Measurements from ENCODE around the gene FXR2.

FXR2 gene

DNA sequence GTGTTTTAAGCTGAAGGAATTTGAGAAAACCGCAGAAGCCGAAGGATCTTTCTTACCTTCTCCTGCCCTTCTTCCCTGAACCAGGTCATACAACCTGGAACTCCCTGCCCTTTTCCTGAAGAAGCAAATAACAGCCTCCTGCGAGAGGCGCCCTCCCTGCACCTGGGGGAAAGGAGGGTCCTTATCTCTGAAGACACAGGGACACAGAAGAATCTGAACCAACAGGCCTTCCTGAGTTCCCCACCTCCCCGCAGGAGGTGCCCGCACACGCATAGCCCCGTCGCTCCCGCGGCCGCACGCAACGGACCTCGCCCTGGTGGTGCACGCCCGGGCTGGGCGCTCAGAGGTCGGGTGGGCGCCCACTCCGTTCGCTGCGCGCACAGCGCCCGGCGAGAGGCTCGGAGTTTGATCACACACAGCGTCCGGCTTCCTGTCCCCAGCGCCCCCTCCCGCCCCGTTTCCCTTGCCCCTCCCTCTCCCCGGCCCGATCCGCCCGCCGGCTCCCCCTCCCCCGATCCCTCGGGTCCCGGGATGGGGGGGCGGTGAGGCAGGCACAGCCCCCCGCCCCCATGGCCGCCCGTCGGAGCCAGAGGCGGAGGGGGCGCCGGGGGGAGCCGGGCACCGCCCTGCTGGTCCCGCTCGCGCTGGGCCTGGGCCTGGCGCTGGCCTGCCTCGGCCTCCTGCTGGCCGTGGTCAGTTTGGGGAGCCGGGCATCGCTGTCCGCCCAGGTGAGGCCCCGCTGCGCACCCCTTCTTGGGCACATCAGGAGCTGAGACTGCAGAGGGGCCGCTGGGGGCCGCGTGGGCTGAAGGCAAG, 65.9 kb downstream of the FXR2 start, which contains the start of gene TNFSF12:
TSS of gene TNFSF12 (plus strand) at position 474 of the 816 bp plus-strand sequence. CDS start at position 570, 96 bp downstream.
- DNase-seq: peak in 7 of 14 donors; percentile 17 to 68 (median 59)

DNA sequence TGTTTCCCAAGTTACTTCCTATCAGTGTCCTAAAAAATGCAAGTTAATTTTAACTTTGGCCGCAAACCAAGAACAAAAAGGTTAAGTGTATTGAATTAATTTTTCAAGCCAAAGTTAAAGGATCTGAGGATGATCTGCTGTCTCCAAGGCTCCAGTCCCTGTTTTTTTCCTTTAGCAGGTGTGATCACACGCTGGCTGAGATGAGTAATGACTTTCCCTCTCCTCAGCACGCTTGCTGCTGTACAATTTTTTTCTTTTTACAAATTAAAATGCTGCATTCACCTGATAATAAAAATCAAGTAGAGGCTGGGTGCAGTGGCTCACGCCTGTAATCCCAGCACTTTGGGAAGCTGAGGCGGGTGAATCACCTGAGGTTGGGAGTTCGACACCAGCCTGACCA, 69.8 kb downstream of the FXR2 start:
- DNase-seq: no peak

All from C1 segment of cervical spinal cord (tissue), 14 donors.